Ovary (tissue), 3 donors: ENCODE measurements around the gene CFAP299.

ENCODE experiments used
- EP300 ChIP-seq: sonication (generic); formaldehyde crosslinking; IDR thresholded peaks from one replicate; pipeline ENCODE4 v1.6.1; 2017; ENCODE audit warnings: antibody characterized with exemption
- POLR2A ChIP-seq: fragments of 450-650 bp; IDR thresholded peaks from one replicate; pipeline ENCODE4 v1.6.1; 2017; ENCODE audit warnings: antibody characterized with exemption, mild to moderate bottlenecking, moderate library complexity
- TF ChIP-seq, protein P1 (sequence below), 3 donors: fragments of 450-650 bp in 2 of 3; fragments of 200-600 bp in 1 of 3; IDR thresholded peaks; one replicate each; pipeline versions ENCODE4 v1.5.1 to v1.8.0; 2016 to 2022; ENCODE audit warnings: antibody characterized with exemption in 3 of 3, mild to moderate bottlenecking in 1 of 3
- donor health status: DM: no; HTN: no; CAD: no.

DNA sequence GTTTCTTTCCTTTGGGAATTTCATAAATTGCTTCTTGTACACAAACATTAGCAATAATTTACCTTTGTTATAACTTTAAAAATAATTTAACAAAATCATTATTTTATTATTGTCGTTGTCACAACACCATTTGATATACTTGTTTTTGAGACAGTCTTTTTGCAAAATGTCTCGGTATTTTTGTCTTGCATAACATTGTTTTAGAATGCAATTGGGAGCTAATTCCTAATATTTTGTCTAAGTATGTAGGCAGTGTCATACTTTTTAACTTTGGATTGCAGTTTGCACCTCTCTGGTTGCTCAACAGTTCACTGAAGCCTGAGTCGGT lies 340 bp upstream of the CFAP299 start:
- TF ChIP-seq, protein P1, sequence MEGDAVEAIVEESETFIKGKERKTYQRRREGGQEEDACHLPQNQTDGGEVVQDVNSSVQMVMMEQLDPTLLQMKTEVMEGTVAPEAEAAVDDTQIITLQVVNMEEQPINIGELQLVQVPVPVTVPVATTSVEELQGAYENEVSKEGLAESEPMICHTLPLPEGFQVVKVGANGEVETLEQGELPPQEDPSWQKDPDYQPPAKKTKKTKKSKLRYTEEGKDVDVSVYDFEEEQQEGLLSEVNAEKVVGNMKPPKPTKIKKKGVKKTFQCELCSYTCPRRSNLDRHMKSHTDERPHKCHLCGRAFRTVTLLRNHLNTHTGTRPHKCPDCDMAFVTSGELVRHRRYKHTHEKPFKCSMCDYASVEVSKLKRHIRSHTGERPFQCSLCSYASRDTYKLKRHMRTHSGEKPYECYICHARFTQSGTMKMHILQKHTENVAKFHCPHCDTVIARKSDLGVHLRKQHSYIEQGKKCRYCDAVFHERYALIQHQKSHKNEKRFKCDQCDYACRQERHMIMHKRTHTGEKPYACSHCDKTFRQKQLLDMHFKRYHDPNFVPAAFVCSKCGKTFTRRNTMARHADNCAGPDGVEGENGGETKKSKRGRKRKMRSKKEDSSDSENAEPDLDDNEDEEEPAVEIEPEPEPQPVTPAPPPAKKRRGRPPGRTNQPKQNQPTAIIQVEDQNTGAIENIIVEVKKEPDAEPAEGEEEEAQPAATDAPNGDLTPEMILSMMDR (IDR thresholded peaks at IDR 0.05) = no peak
- TF ChIP-seq POLR2A (no peak), EP300 (no peak)
